H1 (cell line): ENCODE results near the gene TAF15. TPM values are rescaled to one million over a fixed set of nuclear protein-coding genes. Genes with fewer than 3 reads are reported as not detected.

Experiments
- CTCF ChIA-PET: fragments of 300-600 bp; sonication (Branson Sonifier 250); formaldehyde crosslinking; loops from one replicate; lab custom pipeline; 2021; ENCODE audit not compliant: partially characterized antibody; lab: Charles Lee
- POLR2A ChIA-PET: fragments of 300-600 bp; sonication (Branson Sonifier 250); formaldehyde crosslinking; loops from one replicate; lab custom pipeline; 2021; ENCODE audit warnings: inconsistent platforms; ENCODE audit not compliant: partially characterized antibody; lab: Charles Lee
- DNase-seq, 2 experiments: peaks; one replicate each; pipeline versions ENCODE4 v3.0.0 to v3.0.0-alpha.2; 2010 to 2022; ENCODE audit warnings: low spot score in 2 of 2, low read depth in 1 of 2, mixed read lengths in 1 of 2
- FAIRE-seq: peaks from 2 replicates; lab custom pipeline; 2011; peaks lifted over from hg19 to GRCh38; lab: Jason Lieb, UNC
- H2AFZ ChIP-seq: 2 replicates; pipeline ENCODE4 v1.8.1; 2012; ENCODE audit warnings: low read length, inconsistent platforms
- H2AK5ac ChIP-seq: 2 replicates; pipeline ENCODE4 v1.6.1; 2013; ENCODE audit warnings: low read depth, low read length
- H2BK120ac ChIP-seq: replicated peaks from 2 replicates; pipeline ENCODE3; 2013; ENCODE audit warnings: low read depth, low read length, inconsistent platforms
- H2BK12ac ChIP-seq: 2 replicates; pipeline ENCODE4 v1.6.1; 2013; ENCODE audit warnings: low read depth, low read length
- H2BK15ac ChIP-seq: 2 replicates; pipeline ENCODE4 v1.6.1; 2013; ENCODE audit warnings: low read length
- H2BK20ac ChIP-seq: 2 replicates; pipeline ENCODE4 v1.6.1; 2013; ENCODE audit warnings: low read length
- H2BK5ac ChIP-seq: 2 replicates; pipeline ENCODE4 v1.6.1; 2013; ENCODE audit warnings: low read depth, low read length
- H3K14ac ChIP-seq: 2 replicates; pipeline ENCODE4 v1.6.1; 2013; ENCODE audit warnings: inconsistent platforms; ENCODE audit not compliant: insufficient read length
- H3K18ac ChIP-seq: 2 replicates; pipeline ENCODE4 v1.6.1; 2013; ENCODE audit warnings: low read length; ENCODE audit errors: extremely low read depth
- H3K23ac ChIP-seq: 2 replicates; pipeline ENCODE4 v1.6.1; 2013; ENCODE audit warnings: inconsistent platforms; ENCODE audit not compliant: insufficient read length
- H3K23me2 ChIP-seq: 2 replicates; pipeline ENCODE4 v1.6.1; 2013; ENCODE audit warnings: low read depth, low read length
- H3K27ac ChIP-seq: 2 replicates; pipeline ENCODE4 v1.6.1; 2011; ENCODE audit warnings: low read depth, low read length, inconsistent platforms
- H3K27me3 ChIP-seq, 4 experiments: replicated peaks in 1 of 4; 1 replicate in 1 of 4; 2 replicates in 3 of 4; pipeline versions ENCODE4 v1.6.1 to v1.8.1; 2011 to 2013; ENCODE audit warnings: low read length in 3 of 4, mild to moderate bottlenecking in 3 of 4, inconsistent platforms in 2 of 4, mixed read lengths in 2 of 4, moderate library complexity in 1 of 4; ENCODE audit not compliant: control insufficient read depth in 3 of 4, insufficient read depth in 3 of 4; ENCODE audit errors: extremely low read depth in 1 of 4
- H3K36me3 ChIP-seq, 4 experiments: 2 replicates each; pipeline versions ENCODE4 v1.6.1 to v1.8.1; 2011 to 2013; ENCODE audit warnings: mild to moderate bottlenecking in 4 of 4, low read length in 3 of 4, moderate library complexity in 2 of 4, control low read depth in 1 of 4, inconsistent platforms in 1 of 4; ENCODE audit not compliant: insufficient read depth in 4 of 4, control insufficient read depth in 2 of 4
- H3K4ac ChIP-seq: replicated peaks from 2 replicates; pipeline ENCODE3; 2013; ENCODE audit warnings: low read length, low read depth, mixed read lengths, inconsistent platforms; ENCODE audit not compliant: insufficient read length
- H3K4me1 ChIP-seq, 4 experiments: replicated peaks in 1 of 4; 1 replicate in 1 of 4; 2 replicates in 3 of 4; pipeline versions ENCODE4 v1.6.1 to v1.8.1; 2011 to 2013; ENCODE audit warnings: low read length in 3 of 4, inconsistent platforms in 2 of 4, mixed read lengths in 1 of 4; ENCODE audit not compliant: insufficient read depth in 4 of 4, control insufficient read depth in 3 of 4
- H3K4me2 ChIP-seq, 2 experiments: 2 replicates each; pipeline versions ENCODE4 v1.6.1 to v1.8.1; 2011 to 2013; ENCODE audit warnings: low read depth in 2 of 2, low read length in 2 of 2, control low read depth in 1 of 2, inconsistent platforms in 1 of 2, mild to moderate bottlenecking in 1 of 2; ENCODE audit not compliant: insufficient read depth in 1 of 2
- H3K4me3 ChIP-seq, 4 experiments: fragments of 200-600, 300-600 bp in 1 of 4; sonication (generic), shearing (Covaris generic), sonication (Bioruptor Twin) in 1 of 4; 2 replicates each; pipeline versions ENCODE4 v1.5.1 to v1.8.1; 2011 to 2016; ENCODE audit warnings: low read length in 4 of 4, low read depth in 3 of 4, control low read depth in 2 of 4, inconsistent platforms in 2 of 4, mild to moderate bottlenecking in 2 of 4, mixed read lengths in 1 of 4, moderate library complexity in 1 of 4; ENCODE audit not compliant: insufficient read depth in 2 of 4; ENCODE audit errors: extremely low read depth in 1 of 4
- H3K56ac ChIP-seq: replicated peaks from 2 replicates; pipeline ENCODE3; 2013; ENCODE audit warnings: low read depth, mild to moderate bottlenecking, mixed read lengths, low read length, inconsistent platforms; ENCODE audit not compliant: insufficient read length
- H3K79me1 ChIP-seq: 2 replicates; pipeline ENCODE4 v1.6.1; 2013; ENCODE audit warnings: low read depth, low read length, control low read depth
- H3K79me2 ChIP-seq, 2 experiments: 2 replicates each; pipeline versions ENCODE4 v1.6.1 to v1.8.1; 2012 to 2013; ENCODE audit warnings: low read length in 2 of 2, mild to moderate bottlenecking in 2 of 2, inconsistent platforms in 1 of 2; ENCODE audit not compliant: insufficient read depth in 2 of 2, control insufficient read depth in 1 of 2
- H3K9ac ChIP-seq, 4 experiments: replicated peaks in 1 of 4; 1 replicate in 1 of 4; 2 replicates in 3 of 4; pipeline versions ENCODE4 v1.6.1 to v1.8.1; 2011 to 2013; ENCODE audit warnings: low read depth in 3 of 4, low read length in 3 of 4, control low read depth in 2 of 4, mild to moderate bottlenecking in 2 of 4, moderate library complexity in 2 of 4, inconsistent platforms in 1 of 4; ENCODE audit errors: extremely low read depth in 1 of 4
- H3K9me3 ChIP-seq, 2 experiments: 2 replicates each; pipeline versions ENCODE4 v1.6.1 to v1.8.1; 2012 to 2013; ENCODE audit warnings: mild to moderate bottlenecking in 2 of 2, moderate library complexity in 2 of 2, control low read depth in 1 of 2, inconsistent platforms in 1 of 2, low read depth in 1 of 2, low read length in 1 of 2, mixed read lengths in 1 of 2; ENCODE audit not compliant: insufficient read depth in 2 of 2
- H4K20me1 ChIP-seq, 2 experiments: replicated peaks in 1 of 2; 2 replicates each; pipeline versions ENCODE3 to v1.8.1; 2011 to 2013; ENCODE audit warnings: inconsistent platforms in 2 of 2, low read length in 2 of 2, mild to moderate bottlenecking in 1 of 2; ENCODE audit not compliant: insufficient read depth in 2 of 2, control insufficient read depth in 1 of 2
- H4K5ac ChIP-seq: 2 replicates; pipeline ENCODE4 v1.6.1; 2013; ENCODE audit warnings: low read length, low read depth, mixed read lengths, inconsistent platforms; ENCODE audit not compliant: insufficient read length
- H4K8ac ChIP-seq: 2 replicates; pipeline ENCODE4 v1.8.0; 2013; ENCODE audit warnings: mild to moderate bottlenecking, moderate library complexity, low read length, inconsistent platforms; ENCODE audit not compliant: insufficient read depth; ENCODE audit errors: extremely low read depth
- H4K91ac ChIP-seq: replicated peaks from 2 replicates; pipeline ENCODE3; 2013; ENCODE audit warnings: low read length, mixed read lengths, inconsistent platforms; ENCODE audit not compliant: insufficient read length
- ASH2L ChIP-seq: fragments of 200-600, 300-600 bp; sonication (generic); IDR thresholded peaks from one replicate; pipeline ENCODE4 v1.7.1; 2017; ENCODE audit warnings: low read length
- BACH1 ChIP-seq: IDR thresholded peaks from 2 replicates; pipeline ENCODE4 v1.6.1; 2012; ENCODE audit warnings: low read length, improper control_type of control experiment
- CBX5 ChIP-seq: fragments of 300-800, 300-1000 bp; sonication (generic); IDR thresholded peaks from 2 replicates; pipeline ENCODE4 v1.7.1; 2016; ENCODE audit warnings: antibody characterized with exemption, low read length, low read depth
- CBX8 ChIP-seq: fragments of 300-800, 300-1000 bp; sonication (generic); IDR thresholded peaks from 2 replicates; pipeline ENCODE4 v1.7.1; 2016; ENCODE audit warnings: low read depth, low read length, borderline replicate concordance
- EP300 ChIP-seq, 2 experiments: IDR thresholded peaks; 1 replicate in 1 of 2; 2 replicates in 1 of 2; pipeline ENCODE4 v1.6.1; 2011 to 2012; ENCODE audit warnings: low read depth in 2 of 2, low read length in 2 of 2, mild to moderate bottlenecking in 2 of 2, borderline replicate concordance in 1 of 2, inconsistent platforms in 1 of 2, moderate library complexity in 1 of 2
- EZH2 ChIP-seq: fragments of 200-600 bp; sonication (generic); IDR thresholded peaks from 2 replicates; pipeline ENCODE4 v1.7.1; 2012; ENCODE audit warnings: low read depth, mild to moderate bottlenecking, moderate library complexity, low read length, inconsistent platforms; ENCODE audit not compliant: severe bottlenecking
- HDAC6 ChIP-seq: IDR thresholded peaks from one replicate; pipeline ENCODE4 v1.7.1; 2012; ENCODE audit warnings: low read depth, mild to moderate bottlenecking, inconsistent platforms, low read length, moderate library complexity
- NRF1 ChIP-seq: IDR thresholded peaks from 2 replicates; pipeline ENCODE4 v1.6.1; 2011; ENCODE audit warnings: mild to moderate bottlenecking, low read depth, low read length, improper control_type of control experiment
- SP1 ChIP-seq: IDR thresholded peaks from 2 replicates; pipeline ENCODE4 v1.6.1; 2011; ENCODE audit warnings: low read depth, low read length
- SP2 ChIP-seq: IDR thresholded peaks from 2 replicates; pipeline ENCODE4 v1.6.1; 2012; ENCODE audit warnings: mild to moderate bottlenecking, low read length, inconsistent platforms
- TAF1 ChIP-seq: IDR thresholded peaks from 2 replicates; pipeline ENCODE4 v1.6.1; 2011; ENCODE audit warnings: mild to moderate bottlenecking, low read depth, low read length
- polyA plus RNA-seq, 7 experiments: library from polyadenylated mRNA; depleted of rRNA in 3 of 7; stranded (reverse) in 5 of 7; unstranded in 2 of 7; fragments of >200 nt in 5 of 7; fragments of 200-250 nt in 2 of 7; gene quantifications; 1 replicate in 5 of 7; 2 replicates in 1 of 7; 4 replicates in 1 of 7; pipeline versions ENCODE4 v1.2.1 to v1.2.3, GENCODE V29; 2011 to 2013; ENCODE audit warnings: missing spikeins in 2 of 7, mixed read lengths in 2 of 7
- total RNA-seq: library from RNA; stranded (reverse); fragmentation: NEBNext Ultra II Directional; extraction: Animal tissue kit (Norgen Biotek cat#: 25700); gene quantifications from 2 replicates; pipeline ENCODE4 v1.2.1, GENCODE V29; 2021
- TF ChIP-seq, protein P1 (sequence below), 3 experiments: IDR thresholded peaks; 1 replicate in 2 of 3; 2 replicates in 1 of 3; pipeline versions ENCODE4 v1.5.1 to v1.6.1; 2011; ENCODE audit warnings: low read length in 3 of 3, mild to moderate bottlenecking in 3 of 3, inconsistent platforms in 2 of 3, low read depth in 1 of 3, moderate library complexity in 1 of 3; ENCODE audit not compliant: insufficient read depth in 1 of 3; ENCODE audit errors: control extremely low read depth in 1 of 3
- TF ChIP-seq, protein P2 (sequence below): IDR thresholded peaks from 2 replicates; pipeline ENCODE4 v1.6.1; 2012; ENCODE audit warnings: inconsistent platforms

TAF15 gene
- total and polyA plus RNA-seq, 2 of the 8 experiments (the other 6 are each of a cell fraction or from before 2014, with no cell fraction given) = 80.1 to 338 TPM

GRCh38 chr17:35799942-35800341, 9.3 kb upstream of the TAF15 start:
- Histone ChIP-seq H3K36me3 (no peaks in the 10 kb centered on the region), H3K23ac (no peak overlapping the region), H3K56ac (no peak overlapping the region), H4K20me1 (peaks cover 0 to 2% of the 10 kb centered on the region in 2 experiments), H3K23me2 (peaks cover 8% of the 10 kb centered on the region; the same call in 1 of the 2 replicates), H2BK12ac (no peak overlapping the region), H3K9ac (no peak overlapping the region), H2AFZ (no peak overlapping the region), H3K4ac (no peak overlapping the region), H3K79me1 (no peaks in the 10 kb centered on the region), H2BK20ac (no peak overlapping the region), H3K4me2 (no peak overlapping the region), H3K27me3 (peaks cover 14 to 30% (median 22%) of the 10 kb centered on the region in 4 experiments), H2BK5ac (no peak overlapping the region), H3K4me1 (peaks cover 0 to 3% (median 2%) of the 10 kb centered on the region in 4 experiments; a peak in 4 of 7 replicates), H2AK5ac (no peak overlapping the region), H4K91ac (no peak overlapping the region), H2BK15ac (no peak overlapping the region), H4K8ac (no peak overlapping the region), H3K4me3 (no peak overlapping the region), H2BK120ac (no peak overlapping the region), H3K79me2 (no peaks in the 10 kb centered on the region), H3K14ac (no peak overlapping the region), H4K5ac (no peak overlapping the region), H3K9me3 (no peaks in the 10 kb centered on the region), H3K27ac (no peak overlapping the region), H3K18ac (no peak overlapping the region)
- ChIA-PET CTCF (interaction anchor here (0.6 to 11.7 kb wide), 4 partner anchors 9 to 33 kb away, joined by 3 to 179 read pairs (median 6); partner anchors contain the start of genes C17orf50 and TAF15), POLR2A (interaction anchor here (1.2 to 1.6 kb wide), 2 partner anchors 9 to 16 kb away, joined by 3 to 8 read pairs; partner anchors contain the start of gene TAF15)
- FAIRE-seq (no peak), DNase-seq (no peak)
- TF ChIP-seq SP1 = no peak
- TF ChIP-seq, protein P1, sequence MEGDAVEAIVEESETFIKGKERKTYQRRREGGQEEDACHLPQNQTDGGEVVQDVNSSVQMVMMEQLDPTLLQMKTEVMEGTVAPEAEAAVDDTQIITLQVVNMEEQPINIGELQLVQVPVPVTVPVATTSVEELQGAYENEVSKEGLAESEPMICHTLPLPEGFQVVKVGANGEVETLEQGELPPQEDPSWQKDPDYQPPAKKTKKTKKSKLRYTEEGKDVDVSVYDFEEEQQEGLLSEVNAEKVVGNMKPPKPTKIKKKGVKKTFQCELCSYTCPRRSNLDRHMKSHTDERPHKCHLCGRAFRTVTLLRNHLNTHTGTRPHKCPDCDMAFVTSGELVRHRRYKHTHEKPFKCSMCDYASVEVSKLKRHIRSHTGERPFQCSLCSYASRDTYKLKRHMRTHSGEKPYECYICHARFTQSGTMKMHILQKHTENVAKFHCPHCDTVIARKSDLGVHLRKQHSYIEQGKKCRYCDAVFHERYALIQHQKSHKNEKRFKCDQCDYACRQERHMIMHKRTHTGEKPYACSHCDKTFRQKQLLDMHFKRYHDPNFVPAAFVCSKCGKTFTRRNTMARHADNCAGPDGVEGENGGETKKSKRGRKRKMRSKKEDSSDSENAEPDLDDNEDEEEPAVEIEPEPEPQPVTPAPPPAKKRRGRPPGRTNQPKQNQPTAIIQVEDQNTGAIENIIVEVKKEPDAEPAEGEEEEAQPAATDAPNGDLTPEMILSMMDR (IDR thresholded peaks at IDR 0.05; ENCODE audit: control extremely low read depth in 1 of 3, insufficient read depth in 1 of 3, low read depth in 1 of 3, low read length in 3 of 3) = no peak
- TF ChIP-seq BACH1 = no peak
- no peak for TF ChIP-seq CBX5
- no peak for TF ChIP-seq ASH2L
- no peak for TF ChIP-seq NRF1
- TF ChIP-seq, protein P2, sequence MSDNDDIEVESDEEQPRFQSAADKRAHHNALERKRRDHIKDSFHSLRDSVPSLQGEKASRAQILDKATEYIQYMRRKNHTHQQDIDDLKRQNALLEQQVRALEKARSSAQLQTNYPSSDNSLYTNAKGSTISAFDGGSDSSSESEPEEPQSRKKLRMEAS = no peak
- TF ChIP-seq CBX8 = no peak
- no peak for TF ChIP-seq HDAC6
- TF ChIP-seq EZH2 = no peak
- TF ChIP-seq TAF1 = no peak
- no peak for TF ChIP-seq EP300 (IDR thresholded peaks at IDR 0.05; ENCODE audit: borderline replicate concordance in 1 of 2, low read depth in 2 of 2, low read length in 2 of 2)
- TF ChIP-seq SP2 = no peak
